ENCODE data around the gene ADI1.

DNA sequence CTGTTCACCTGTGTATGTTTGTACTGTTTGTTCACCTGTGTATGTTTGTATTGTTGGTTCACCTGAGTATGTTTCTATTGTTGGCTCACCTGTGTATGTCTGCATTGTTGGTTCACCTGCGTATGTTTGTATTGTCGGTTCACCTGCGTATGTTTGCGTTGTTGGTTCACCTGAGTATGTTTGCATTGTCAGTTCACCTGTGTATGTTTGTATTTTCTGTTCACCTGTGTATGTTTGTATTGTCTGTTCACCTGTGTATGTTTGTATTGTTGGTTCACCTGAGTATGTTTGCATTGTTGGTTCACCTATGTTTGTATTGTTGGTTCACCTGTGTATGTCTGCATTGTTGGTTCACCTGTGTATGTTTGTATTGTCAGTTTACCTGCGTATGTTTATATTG lies 14.6 kb downstream of the ADI1 start:
- TF ChIP-seq, protein P1, sequence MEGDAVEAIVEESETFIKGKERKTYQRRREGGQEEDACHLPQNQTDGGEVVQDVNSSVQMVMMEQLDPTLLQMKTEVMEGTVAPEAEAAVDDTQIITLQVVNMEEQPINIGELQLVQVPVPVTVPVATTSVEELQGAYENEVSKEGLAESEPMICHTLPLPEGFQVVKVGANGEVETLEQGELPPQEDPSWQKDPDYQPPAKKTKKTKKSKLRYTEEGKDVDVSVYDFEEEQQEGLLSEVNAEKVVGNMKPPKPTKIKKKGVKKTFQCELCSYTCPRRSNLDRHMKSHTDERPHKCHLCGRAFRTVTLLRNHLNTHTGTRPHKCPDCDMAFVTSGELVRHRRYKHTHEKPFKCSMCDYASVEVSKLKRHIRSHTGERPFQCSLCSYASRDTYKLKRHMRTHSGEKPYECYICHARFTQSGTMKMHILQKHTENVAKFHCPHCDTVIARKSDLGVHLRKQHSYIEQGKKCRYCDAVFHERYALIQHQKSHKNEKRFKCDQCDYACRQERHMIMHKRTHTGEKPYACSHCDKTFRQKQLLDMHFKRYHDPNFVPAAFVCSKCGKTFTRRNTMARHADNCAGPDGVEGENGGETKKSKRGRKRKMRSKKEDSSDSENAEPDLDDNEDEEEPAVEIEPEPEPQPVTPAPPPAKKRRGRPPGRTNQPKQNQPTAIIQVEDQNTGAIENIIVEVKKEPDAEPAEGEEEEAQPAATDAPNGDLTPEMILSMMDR (IDR thresholded peaks at IDR 0.05): no peak
- no peak for TF ChIP-seq POLR2A (IDR thresholded peaks at IDR 0.05)
- no peak for TF ChIP-seq POLR2AphosphoS5 (IDR thresholded peaks at IDR 0.05)

Measured in transverse colon (tissue), 4 donors.